ENCODE results near the gene OGFR. TPM values are rescaled to one million over a fixed set of nuclear protein-coding genes. Genes with fewer than 3 reads are reported as not detected.
A peak's percentile ranks its signal among the peaks of the same experiment; 100 is the strongest.

The OGFR gene
- total RNA-seq, 1 experiment from 2014 or later = 78.9 TPM

DNA sequence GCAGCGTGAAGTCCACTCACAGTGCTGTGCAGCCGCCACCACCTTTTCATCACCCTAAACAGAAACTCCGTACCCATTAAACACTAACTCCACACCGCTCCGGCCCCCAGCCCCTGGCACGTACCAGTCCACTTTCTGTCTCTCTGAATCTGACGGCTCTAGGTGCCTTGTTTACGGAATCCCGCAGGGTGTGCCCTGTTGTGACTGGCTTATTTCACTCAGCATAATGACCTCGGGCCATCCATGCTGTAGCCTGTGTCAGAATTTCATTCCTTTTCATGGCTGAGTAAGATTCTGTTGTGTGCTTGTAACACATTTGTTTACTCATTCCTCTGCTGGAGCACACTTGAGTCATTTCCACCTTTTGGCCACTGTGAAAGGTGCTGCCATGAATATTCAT, 39.0 kb downstream of the OGFR start:
- CTCF ChIA-PET = no interaction called here
- TF ChIP-seq, protein P1, sequence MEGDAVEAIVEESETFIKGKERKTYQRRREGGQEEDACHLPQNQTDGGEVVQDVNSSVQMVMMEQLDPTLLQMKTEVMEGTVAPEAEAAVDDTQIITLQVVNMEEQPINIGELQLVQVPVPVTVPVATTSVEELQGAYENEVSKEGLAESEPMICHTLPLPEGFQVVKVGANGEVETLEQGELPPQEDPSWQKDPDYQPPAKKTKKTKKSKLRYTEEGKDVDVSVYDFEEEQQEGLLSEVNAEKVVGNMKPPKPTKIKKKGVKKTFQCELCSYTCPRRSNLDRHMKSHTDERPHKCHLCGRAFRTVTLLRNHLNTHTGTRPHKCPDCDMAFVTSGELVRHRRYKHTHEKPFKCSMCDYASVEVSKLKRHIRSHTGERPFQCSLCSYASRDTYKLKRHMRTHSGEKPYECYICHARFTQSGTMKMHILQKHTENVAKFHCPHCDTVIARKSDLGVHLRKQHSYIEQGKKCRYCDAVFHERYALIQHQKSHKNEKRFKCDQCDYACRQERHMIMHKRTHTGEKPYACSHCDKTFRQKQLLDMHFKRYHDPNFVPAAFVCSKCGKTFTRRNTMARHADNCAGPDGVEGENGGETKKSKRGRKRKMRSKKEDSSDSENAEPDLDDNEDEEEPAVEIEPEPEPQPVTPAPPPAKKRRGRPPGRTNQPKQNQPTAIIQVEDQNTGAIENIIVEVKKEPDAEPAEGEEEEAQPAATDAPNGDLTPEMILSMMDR (conservative IDR thresholded peaks at IDR 0.05; ENCODE audit: low read depth, low read length) = no peak
- no peak for TF ChIP-seq EZH2phosphoT487 (IDR thresholded peaks at IDR 0.05; ENCODE audit: borderline replicate concordance, low read length)
- TF ChIP-seq EZH2 (IDR thresholded peaks at IDR 0.05; ENCODE audit: low read length, unreplicated experiment) = no peak
- Histone ChIP-seq H3K4me3 (ENCODE audit: low read length) (no peak overlapping the region), H3K79me2 (ENCODE audit: low read length) (no peaks in the 10 kb centered on the region), H3K9me2 (replicated peaks; ENCODE audit: low read length) (no peaks in the 10 kb centered on the region), H3F3A (ENCODE audit: low read length, unreplicated experiment) (no peaks in the 10 kb centered on the region), H3K4me2 (ENCODE audit: low read length) (no peak overlapping the region), H4K20me1 (ENCODE audit: low read length) (no peaks in the 10 kb centered on the region), H3K9ac (ENCODE audit: low read length) (no peak overlapping the region), H2AFZ (ENCODE audit: low read length) (no peak overlapping the region), H3K36me3 (ENCODE audit: low read depth, low read length) (no peaks in the 10 kb centered on the region; the same call in 1 of the 2 replicates), H3K27me3 (ENCODE audit: low read length) (no peaks in the 10 kb centered on the region), H3K4me1 (ENCODE audit: insufficient read depth, low read length) (peaks cover 22% of the 10 kb centered on the region), H3K27ac (ENCODE audit: low read length) (no peak overlapping the region), H3K9me3 (ENCODE audit: low read length) (no peaks in the 10 kb centered on the region)
- POLR2A ChIA-PET (ENCODE audit: unreplicated experiment) = no interaction called here
- DNase-seq (peak; percentile 67), ATAC-seq (peak; percentile 54)
- no TSS peak for BruUV-seq (replicated peaks)
- intact Hi-C loops (cut with micrococcal nuclease) = no loop called here

GRCh38 chr20:62844182-62844581, 39.5 kb downstream of the OGFR start:
- CTCF ChIA-PET = no interaction called here
- POLR2A ChIA-PET (ENCODE audit: unreplicated experiment) = no interaction called here
- Histone ChIP-seq H3K9me2 (replicated peaks; ENCODE audit: low read length) (no peaks in the 10 kb centered on the region), H3K27ac (ENCODE audit: low read length) (no peak overlapping the region), H3K4me2 (ENCODE audit: low read length) (no peak overlapping the region), H4K20me1 (ENCODE audit: low read length) (no peaks in the 10 kb centered on the region), H3K9ac (ENCODE audit: low read length) (no peak overlapping the region), H3K9me3 (ENCODE audit: low read length) (no peaks in the 10 kb centered on the region), H3K4me3 (ENCODE audit: low read length) (no peak overlapping the region), H3F3A (ENCODE audit: low read length, unreplicated experiment) (no peaks in the 10 kb centered on the region), H2AFZ (ENCODE audit: low read length) (no peak overlapping the region), H3K27me3 (ENCODE audit: low read length) (no peaks in the 10 kb centered on the region), H3K79me2 (ENCODE audit: low read length) (no peaks in the 10 kb centered on the region), H3K4me1 (ENCODE audit: insufficient read depth, low read length) (peaks cover 22% of the 10 kb centered on the region), H3K36me3 (ENCODE audit: low read depth, low read length) (no peaks in the 10 kb centered on the region; the same call in 1 of the 2 replicates)
- no TSS peak for BruUV-seq (replicated peaks)
- no peak for TF ChIP-seq EZH2 (IDR thresholded peaks at IDR 0.05; ENCODE audit: low read length, unreplicated experiment)
- no peak for TF ChIP-seq EZH2phosphoT487 (IDR thresholded peaks at IDR 0.05; ENCODE audit: borderline replicate concordance, low read length)
- TF ChIP-seq, protein P1 (conservative IDR thresholded peaks at IDR 0.05; ENCODE audit: low read depth, low read length) = no peak
- no peak for ATAC-seq
- no peak for DNase-seq
- intact Hi-C loops (cut with micrococcal nuclease) = no loop called here

- no peak for DNase-seq
- TF ChIP-seq EZH2 (IDR thresholded peaks at IDR 0.05; ENCODE audit: low read length, unreplicated experiment) (no peak), EZH2phosphoT487 (IDR thresholded peaks at IDR 0.05; ENCODE audit: borderline replicate concordance, low read length) (no peak)
- TF ChIP-seq, protein P1 (conservative IDR thresholded peaks at IDR 0.05; ENCODE audit: low read depth, low read length) = no peak
- Histone ChIP-seq H3K4me1 (ENCODE audit: insufficient read depth, low read length) (peaks cover 18% of the 10 kb centered on the region), H3K9me2 (replicated peaks; ENCODE audit: low read length) (no peaks in the 10 kb centered on the region), H4K20me1 (ENCODE audit: low read length) (no peaks in the 10 kb centered on the region), H3F3A (ENCODE audit: low read length, unreplicated experiment) (no peaks in the 10 kb centered on the region), H3K79me2 (ENCODE audit: low read length) (no peaks in the 10 kb centered on the region), H3K9ac (ENCODE audit: low read length) (no peak overlapping the region), H3K4me2 (ENCODE audit: low read length) (no peak overlapping the region), H3K27me3 (ENCODE audit: low read length) (no peaks in the 10 kb centered on the region), H3K4me3 (ENCODE audit: low read length) (no peak overlapping the region), H3K9me3 (ENCODE audit: low read length) (no peaks in the 10 kb centered on the region), H3K27ac (ENCODE audit: low read length) (no peak overlapping the region), H2AFZ (ENCODE audit: low read length) (no peak overlapping the region), H3K36me3 (ENCODE audit: low read depth, low read length) (no peaks in the 10 kb centered on the region; the same call in 1 of the 2 replicates)
- ChIA-PET POLR2A (ENCODE audit: unreplicated experiment) (no interaction called here), CTCF (no interaction called here)
- intact Hi-C loops (cut with micrococcal nuclease) = no loop called here
- no TSS peak for BruUV-seq (replicated peaks)
- ATAC-seq = no peak
Observed at GRCh38 chr20:62845416-62846160, 41.0 kb downstream of the OGFR start.

All from PC-3 (cell line).